Activated CD8-positive, alpha-beta memory T cell treated with anti-CD3 and anti-CD28 coated beads, Interleukin-2, amount 50 U/mL, for 24 hours (primary cell): ENCODE data around the gene HOXB3.
"Not testable (repeated sequence)": the region's sequence is repeated elsewhere in the genome, so short reads cannot be mapped to it uniquely, and the experiment has no call there.

ENCODE experiments used
- DNase-seq: peaks from one replicate; pipeline ENCODE4 v3.0.0-alpha.2; 2020; ENCODE audit errors: extremely low read depth

The HOXB3 gene

GRCh38 chr17:48527547-48527932 is 62.5 kb downstream of the HOXB3 start:
- no peak for DNase-seq

GRCh38 chr17:48526608-48527546 is 63.2 kb downstream of the HOXB3 start:
- no peak for DNase-seq

GRCh38 chr17:48523010-48523409 is 67.0 kb downstream of the HOXB3 start:
- DNase-seq: no peak

- no peak for DNase-seq
Observed at GRCh38 chr17:48522031-48522653, 67.9 kb downstream of the HOXB3 start.

GRCh38 chr17:48520631-48521079 is 69.4 kb downstream of the HOXB3 start:
- no peak for DNase-seq

GRCh38 chr17:48519427-48519826 is 70.6 kb downstream of the HOXB3 start:
- no peak for DNase-seq

GRCh38 chr17:48517478-48517877 is 72.6 kb downstream of the HOXB3 start:
- DNase-seq: no peak

- no peak for DNase-seq
Observed at GRCh38 chr17:48515925-48516900, 73.8 kb downstream of the HOXB3 start.

- no peak for DNase-seq
Observed at GRCh38 chr17:48514477-48514876, 75.6 kb downstream of the HOXB3 start.

- DNase-seq: no peak
Observed at GRCh38 chr17:48513666-48514455, 76.2 kb downstream of the HOXB3 start.

GRCh38 chr17:48513097-48513496 is 76.9 kb downstream of the HOXB3 start:
- DNase-seq: no peak

- DNase-seq: no peak
Observed at GRCh38 chr17:48510761-48511604, 79.1 kb downstream of the HOXB3 start.

GRCh38 chr17:48510381-48510760 is 79.7 kb downstream of the HOXB3 start:
- DNase-seq: no peak

- not testable (repeated sequence) for DNase-seq
Observed at GRCh38 chr17:48509708-48510107, 80.3 kb downstream of the HOXB3 start.

- no peak for DNase-seq
Observed at GRCh38 chr17:48506246-48506645, 83.8 kb downstream of the HOXB3 start.

GRCh38 chr17:48505788-48506187 is 84.3 kb downstream of the HOXB3 start:
- DNase-seq: no peak

GRCh38 chr17:48504953-48505352 is 85.1 kb downstream of the HOXB3 start:
- no peak for DNase-seq

GRCh38 chr17:48503747-48504146 is 86.3 kb downstream of the HOXB3 start:
- DNase-seq: no peak

GRCh38 chr17:48502901-48503300 is 87.1 kb downstream of the HOXB3 start:
- DNase-seq: no peak

GRCh38 chr17:48502312-48502711 is 87.7 kb downstream of the HOXB3 start:
- no peak for DNase-seq
